GM12864 (cell line): ENCODE results near the gene ESRP2.

Source experiments
- DNase-seq: peaks from one replicate; pipeline ENCODE4 v3.0.0-alpha.2; 2011; ENCODE audit warnings: low read depth
- H3K4me3 ChIP-seq: 2 replicates; pipeline ENCODE4 v1.5.1; 2011; ENCODE audit warnings: mild to moderate bottlenecking, low read depth, low read length, control low read depth
- CTCF ChIP-seq: IDR thresholded peaks from 2 replicates; pipeline ENCODE4 v1.5.1; 2011; ENCODE audit warnings: low read depth, mild to moderate bottlenecking, moderate library complexity, low read length, control low read depth, inconsistent platforms; ENCODE audit errors: missing control alignments

The ESRP2 gene

DNA sequence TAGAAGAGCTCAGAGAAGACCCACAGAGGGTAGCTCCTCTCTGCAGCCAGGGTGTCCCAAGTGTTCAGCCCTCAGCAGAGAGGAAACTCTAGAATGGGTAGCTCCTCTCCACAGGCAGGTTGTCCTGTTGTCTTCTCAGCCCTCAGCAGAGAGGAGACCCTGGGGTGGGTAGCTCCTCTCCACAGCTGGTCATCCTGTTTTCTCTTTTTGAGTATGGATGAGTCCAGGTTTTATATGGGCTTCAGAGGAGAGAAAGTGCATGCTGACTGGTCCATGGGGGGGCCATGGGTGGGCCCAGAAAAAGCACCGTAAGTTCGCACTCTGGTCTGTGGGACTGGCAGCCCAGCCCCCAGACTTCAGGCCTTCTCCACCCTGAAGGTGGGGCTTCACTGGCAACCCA lies 48.4 kb downstream of the ESRP2 start:
- DNase-seq: no peak
- TF ChIP-seq CTCF: no peak
- no peak overlapping the region for H3K4me3 ChIP-seq

GRCh38 chr16:68186877-68187276 lies 49.0 kb downstream of the ESRP2 start:
- no peak for TF ChIP-seq CTCF
- no peak overlapping the region for H3K4me3 ChIP-seq
- DNase-seq: no peak

DNA sequence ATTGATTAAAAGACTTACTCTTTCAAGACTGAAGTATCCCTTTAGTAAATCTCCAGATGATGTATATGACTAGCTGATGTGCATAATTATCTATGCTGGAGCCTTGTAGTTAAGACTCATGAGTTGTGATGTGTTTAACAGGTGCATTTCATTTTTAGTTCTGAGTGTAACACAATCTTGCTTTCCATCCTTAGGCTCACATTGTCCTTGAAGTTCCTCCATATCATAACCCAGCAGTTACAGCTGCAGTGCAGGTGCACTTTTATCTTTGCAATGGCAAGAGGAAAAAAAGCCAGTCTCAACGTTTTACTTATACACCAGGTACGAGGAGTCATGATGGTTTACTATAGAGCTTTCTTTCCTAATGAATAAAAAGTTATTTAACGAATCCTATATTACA lies 52.9 kb downstream of the ESRP2 start:
- no peak for TF ChIP-seq CTCF
- H3K4me3 ChIP-seq: no peak overlapping the region
- DNase-seq: no peak

DNA sequence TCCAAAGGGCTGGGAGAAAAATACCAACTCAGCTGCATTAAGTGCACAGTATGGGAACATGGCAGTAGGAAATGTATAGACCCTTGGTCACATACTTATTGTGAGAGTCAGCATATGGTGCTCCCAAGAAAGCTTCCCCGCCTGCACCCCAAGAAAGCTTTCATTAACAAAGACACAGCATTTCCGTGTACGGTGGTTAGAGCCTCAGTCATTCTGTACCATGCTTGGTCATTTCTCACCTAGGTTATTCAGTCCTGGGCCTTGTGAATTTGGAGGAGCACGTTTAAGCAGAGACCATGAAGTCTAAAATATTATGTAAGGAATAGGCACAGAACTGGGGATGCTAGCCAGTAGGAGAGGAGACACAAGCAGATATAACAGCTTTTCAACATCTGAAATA lies 56.1 kb downstream of the ESRP2 start:
- no peak for TF ChIP-seq CTCF
- H3K4me3 ChIP-seq: no peak overlapping the region
- no peak for DNase-seq

GRCh38 chr16:68179196-68179795 lies 56.6 kb downstream of the ESRP2 start:
- TF ChIP-seq CTCF: no peak
- DNase-seq: no peak
- H3K4me3 ChIP-seq: no peak overlapping the region
